ENCODE data around the gene CNTROB.

- no peak for TF ChIP-seq CTCF (IDR thresholded peaks at IDR 0.05)
- no peak for TF ChIP-seq POLR2AphosphoS5 (IDR thresholded peaks at IDR 0.05)
Observed at GRCh38 chr17:7916808-7917207, 15.2 kb upstream of the CNTROB start.

All from transverse colon (tissue), 4 donors.